Measurements from ENCODE around the gene DBP. TPM values are rescaled to one million over a fixed set of nuclear protein-coding genes. Genes with fewer than 3 reads are reported as not detected.

The DBP gene
- polyA plus RNA-seq, 3 donors = 12.8 to 22.3 (median 17.5) TPM

DNA sequence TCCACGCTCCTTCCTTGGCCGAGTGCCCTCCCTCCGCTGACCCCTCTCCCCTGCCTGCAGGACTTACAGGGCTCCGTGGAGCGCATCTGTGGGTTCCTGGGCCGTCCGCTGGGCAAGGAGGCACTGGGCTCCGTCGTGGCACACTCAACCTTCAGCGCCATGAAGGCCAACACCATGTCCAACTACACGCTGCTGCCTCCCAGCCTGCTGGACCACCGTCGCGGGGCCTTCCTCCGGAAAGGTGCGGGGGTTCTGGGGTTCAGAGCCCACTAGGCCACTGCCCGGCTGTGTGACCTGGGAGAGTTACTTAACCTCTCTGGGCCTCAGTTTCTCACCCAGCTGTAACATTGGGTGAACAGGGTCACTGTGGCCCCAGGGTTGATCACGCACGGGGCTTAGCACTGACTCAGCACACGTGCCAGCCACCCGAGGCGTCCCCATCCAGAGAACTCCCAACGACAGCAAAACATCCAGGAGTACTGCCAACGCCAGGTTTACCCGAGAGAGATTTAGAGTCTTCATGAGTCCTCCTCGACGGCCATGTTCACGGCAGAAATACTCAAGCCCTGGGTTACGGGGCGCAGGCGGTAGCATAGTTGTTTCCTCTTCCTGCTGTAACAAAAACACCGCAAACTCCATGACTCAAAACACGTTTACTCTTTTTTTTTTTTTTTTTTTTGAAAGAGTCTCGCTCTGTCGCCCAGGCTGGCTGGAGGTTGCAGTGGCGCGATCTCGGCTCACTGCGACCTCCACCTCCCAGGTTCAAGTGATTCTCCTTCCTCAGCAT lies 40.3 kb downstream of the DBP start:
- Mint-ChIP-seq H3K27me3 (ENCODE audit: low read depth in 3 of 3) (peaks cover 4 to 8% (median 7%) of the 10 kb centered on the region in 3 donors), H3K27ac (peak overlapping the region in 1 of 7 donors; percentile 81), H3K4me1 (no peaks in the 10 kb centered on the region), H3K9me3 (peaks cover 0 to 2% (median 0%) of the 10 kb centered on the region in 7 donors), H3K4me3 (peak overlapping the region in 1 of 2 donors; percentile 51), H3K36me3 (no peaks in the 10 kb centered on the region)
- WGBS (ENCODE audit: insufficient coverage) = 82% methylated on average over 32 of the region's 39 CpGs
- DNase-seq = peak in 1 of 3 donors; percentile 45
- intact Hi-C loops (cut with micrococcal nuclease) = no loop called here
- H3K27me3 ChIP-seq (ENCODE audit: control insufficient read depth in 2 of 2, insufficient read depth in 2 of 2, low read length in 2 of 2) = no peaks in the 10 kb centered on the region
- H3K4me2 ChIP-seq (replicated peaks; ENCODE audit: extremely low read depth, low read length, poor library complexity, severe bottlenecking) = no peak overlapping the region
- no peak overlapping the region for H3K9ac ChIP-seq (ENCODE audit: insufficient read depth, low read length, poor library complexity, severe bottlenecking)
- H3K79me2 ChIP-seq (ENCODE audit: insufficient read depth, low read length) = no peaks in the 10 kb centered on the region
- no peaks in the 10 kb centered on the region for H4K20me1 ChIP-seq (ENCODE audit: insufficient read depth, low read length)
- TF ChIP-seq, protein P1, sequence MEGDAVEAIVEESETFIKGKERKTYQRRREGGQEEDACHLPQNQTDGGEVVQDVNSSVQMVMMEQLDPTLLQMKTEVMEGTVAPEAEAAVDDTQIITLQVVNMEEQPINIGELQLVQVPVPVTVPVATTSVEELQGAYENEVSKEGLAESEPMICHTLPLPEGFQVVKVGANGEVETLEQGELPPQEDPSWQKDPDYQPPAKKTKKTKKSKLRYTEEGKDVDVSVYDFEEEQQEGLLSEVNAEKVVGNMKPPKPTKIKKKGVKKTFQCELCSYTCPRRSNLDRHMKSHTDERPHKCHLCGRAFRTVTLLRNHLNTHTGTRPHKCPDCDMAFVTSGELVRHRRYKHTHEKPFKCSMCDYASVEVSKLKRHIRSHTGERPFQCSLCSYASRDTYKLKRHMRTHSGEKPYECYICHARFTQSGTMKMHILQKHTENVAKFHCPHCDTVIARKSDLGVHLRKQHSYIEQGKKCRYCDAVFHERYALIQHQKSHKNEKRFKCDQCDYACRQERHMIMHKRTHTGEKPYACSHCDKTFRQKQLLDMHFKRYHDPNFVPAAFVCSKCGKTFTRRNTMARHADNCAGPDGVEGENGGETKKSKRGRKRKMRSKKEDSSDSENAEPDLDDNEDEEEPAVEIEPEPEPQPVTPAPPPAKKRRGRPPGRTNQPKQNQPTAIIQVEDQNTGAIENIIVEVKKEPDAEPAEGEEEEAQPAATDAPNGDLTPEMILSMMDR (IDR thresholded peaks at IDR 0.05) = no peak
- no peaks in the 10 kb centered on the region for H3K36me3 ChIP-seq (replicated peaks in 1 of 2; ENCODE audit: control insufficient read depth in 1 of 2, insufficient read depth in 2 of 2, low read length in 2 of 2)
- no peak overlapping the region for H3K27ac ChIP-seq (ENCODE audit: low read depth in 1 of 2, low read length in 2 of 2)
- H3K4me3 ChIP-seq (replicated peaks in 1 of 3; ENCODE audit: low read depth in 2 of 3, low read length in 3 of 3) = no peak overlapping the region
- no peak overlapping the region for H2AFZ ChIP-seq (ENCODE audit: insufficient read depth, low read depth, low read length, poor library complexity, severe bottlenecking)
- no peaks in the 10 kb centered on the region for H3K4me1 ChIP-seq (ENCODE audit: control insufficient read depth in 1 of 2, insufficient read depth in 2 of 2, low read length in 2 of 2)
- H3K9me3 ChIP-seq (replicated peaks in 1 of 2; ENCODE audit: control insufficient read depth in 1 of 2, insufficient read depth in 1 of 2, low read length in 2 of 2) = no peaks in the 10 kb centered on the region

- no peaks in the 10 kb centered on the region for H4K20me1 ChIP-seq (ENCODE audit: insufficient read depth, low read length)
- no peaks in the 10 kb centered on the region for H3K4me1 Mint-ChIP-seq
- intact Hi-C loops (cut with micrococcal nuclease) = no loop called here
- no peak overlapping the region for H3K4me2 ChIP-seq (replicated peaks; ENCODE audit: extremely low read depth, low read length, poor library complexity, severe bottlenecking)
- H3K27me3 ChIP-seq (ENCODE audit: control insufficient read depth in 2 of 2, insufficient read depth in 2 of 2, low read length in 2 of 2) = no peaks in the 10 kb centered on the region
- no peaks in the 10 kb centered on the region for H3K9me3 ChIP-seq (replicated peaks in 1 of 2; ENCODE audit: control insufficient read depth in 1 of 2, insufficient read depth in 1 of 2, low read length in 2 of 2)
- H3K79me2 ChIP-seq (ENCODE audit: insufficient read depth, low read length) = no peaks in the 10 kb centered on the region
- no peaks in the 10 kb centered on the region for H3K4me1 ChIP-seq (ENCODE audit: control insufficient read depth in 1 of 2, insufficient read depth in 2 of 2, low read length in 2 of 2)
- H3K9me3 Mint-ChIP-seq = peaks cover 0 to 2% (median 0%) of the 10 kb centered on the region in 7 donors
- H3K27me3 Mint-ChIP-seq (ENCODE audit: low read depth in 3 of 3) = peaks cover 6 to 8% (median 8%) of the 10 kb centered on the region in 3 donors
- no peaks in the 10 kb centered on the region for H3K36me3 ChIP-seq (replicated peaks in 1 of 2; ENCODE audit: control insufficient read depth in 1 of 2, insufficient read depth in 2 of 2, low read length in 2 of 2)
- no peak for DNase-seq
- H3K4me3 Mint-ChIP-seq = no peak overlapping the region
- TF ChIP-seq, protein P1 (IDR thresholded peaks at IDR 0.05) = no peak
- no peak overlapping the region for H3K9ac ChIP-seq (ENCODE audit: insufficient read depth, low read length, poor library complexity, severe bottlenecking)
- no peak overlapping the region for H2AFZ ChIP-seq (ENCODE audit: insufficient read depth, low read depth, low read length, poor library complexity, severe bottlenecking)
- H3K27ac Mint-ChIP-seq = no peak overlapping the region
- no peak overlapping the region for H3K4me3 ChIP-seq (replicated peaks in 1 of 3; ENCODE audit: low read depth in 2 of 3, low read length in 3 of 3)
- no peak overlapping the region for H3K27ac ChIP-seq (ENCODE audit: low read depth in 1 of 2, low read length in 2 of 2)
- WGBS (ENCODE audit: insufficient coverage) = 90% methylated on average over 2 of the region's 4 CpGs
- H3K36me3 Mint-ChIP-seq = no peaks in the 10 kb centered on the region
These were observed 40.9 kb downstream of the DBP start for GRCh38 chr19:48596237-48596636.

Measured in CD14-positive monocyte (primary cell).